Endothelial cell of hepatic sinusoid (primary cell): ENCODE data around the gene SYPL1.
"Not testable (repeated sequence)": the region's sequence is repeated elsewhere in the genome, so short reads cannot be mapped to it uniquely, and the experiment has no call there.

Experiments
- in situ Hi-C: cut with HindIII; loops from 2 replicates; pipeline ENCODE4 v1.10.0; 2017; ENCODE audit warnings: low sequenced_read_pairs

SYPL1 gene

GRCh38 chr7:106112118-106112971 is at the start of gene SYPL1:
TSS of gene SYPL1 (minus strand) at chr7:106112312. CDS start at chr7:106112208, 104 bp downstream.
- in situ Hi-C loops, result no loop called here

- in situ Hi-C loops, result loop anchor here (5.0 to 25.0 kb wide), 2 partner anchors 83 to 393 kb away; no protein-coding TSS in a partner anchor
Observed at GRCh38 chr7:106155027-106155426, 42.9 kb upstream of the SYPL1 start.

- in situ Hi-C loops, result loop anchor here (25.0 kb wide), 1 partner anchor 392 kb away; no protein-coding TSS in a partner anchor
Observed at GRCh38 chr7:106153891-106154449, 41.9 kb upstream of the SYPL1 start.

- in situ Hi-C loops, result loop anchor here (25.0 kb wide), 1 partner anchor 390 kb away; no protein-coding TSS in a partner anchor
Observed at GRCh38 chr7:106152313-106152665, 40.2 kb upstream of the SYPL1 start.

- in situ Hi-C loops, result loop anchor here (25.0 kb wide), 1 partner anchor 389 kb away; no protein-coding TSS in a partner anchor
Observed at GRCh38 chr7:106151459-106152312, 39.6 kb upstream of the SYPL1 start.

GRCh38 chr7:106143711-106144337 is 31.7 kb upstream of the SYPL1 start:
- in situ Hi-C loops, result no loop called here

GRCh38 chr7:106142136-106142535 is 30.0 kb upstream of the SYPL1 start:
- in situ Hi-C loops, result no loop called here

GRCh38 chr7:106140406-106141173 is 28.5 kb upstream of the SYPL1 start:
- in situ Hi-C loops, result no loop called here

GRCh38 chr7:106139265-106140251 is 27.4 kb upstream of the SYPL1 start:
- in situ Hi-C loops, result no loop called here

- in situ Hi-C loops, result no loop called here
Observed at GRCh38 chr7:106138776-106139175, 26.7 kb upstream of the SYPL1 start.

GRCh38 chr7:106138181-106138580 is 26.1 kb upstream of the SYPL1 start:
- in situ Hi-C loops, result not testable (repeated sequence)

- in situ Hi-C loops, result no loop called here
Observed at GRCh38 chr7:106134241-106134640, 22.1 kb upstream of the SYPL1 start.

- in situ Hi-C loops, result no loop called here
Observed at GRCh38 chr7:106129291-106129690, 17.2 kb upstream of the SYPL1 start.

- in situ Hi-C loops, result no loop called here
Observed at GRCh38 chr7:106128836-106129235, 16.7 kb upstream of the SYPL1 start.

- in situ Hi-C loops, result no loop called here
Observed at GRCh38 chr7:106127984-106128780, 16.1 kb upstream of the SYPL1 start.

- in situ Hi-C loops, result no loop called here
Observed at GRCh38 chr7:106126170-106126938, 14.2 kb upstream of the SYPL1 start.

GRCh38 chr7:106125417-106125816 is 13.3 kb upstream of the SYPL1 start:
- in situ Hi-C loops, result no loop called here
